OCI-M2 (cell line): ENCODE data around the gene CRELD2.

Experiments
- DNase-seq: peaks from one replicate; lab custom pipeline; 2025; ENCODE audit not compliant: unreplicated experiment; lab: John Stamatoyannopoulos, UW

CRELD2 gene

DNA sequence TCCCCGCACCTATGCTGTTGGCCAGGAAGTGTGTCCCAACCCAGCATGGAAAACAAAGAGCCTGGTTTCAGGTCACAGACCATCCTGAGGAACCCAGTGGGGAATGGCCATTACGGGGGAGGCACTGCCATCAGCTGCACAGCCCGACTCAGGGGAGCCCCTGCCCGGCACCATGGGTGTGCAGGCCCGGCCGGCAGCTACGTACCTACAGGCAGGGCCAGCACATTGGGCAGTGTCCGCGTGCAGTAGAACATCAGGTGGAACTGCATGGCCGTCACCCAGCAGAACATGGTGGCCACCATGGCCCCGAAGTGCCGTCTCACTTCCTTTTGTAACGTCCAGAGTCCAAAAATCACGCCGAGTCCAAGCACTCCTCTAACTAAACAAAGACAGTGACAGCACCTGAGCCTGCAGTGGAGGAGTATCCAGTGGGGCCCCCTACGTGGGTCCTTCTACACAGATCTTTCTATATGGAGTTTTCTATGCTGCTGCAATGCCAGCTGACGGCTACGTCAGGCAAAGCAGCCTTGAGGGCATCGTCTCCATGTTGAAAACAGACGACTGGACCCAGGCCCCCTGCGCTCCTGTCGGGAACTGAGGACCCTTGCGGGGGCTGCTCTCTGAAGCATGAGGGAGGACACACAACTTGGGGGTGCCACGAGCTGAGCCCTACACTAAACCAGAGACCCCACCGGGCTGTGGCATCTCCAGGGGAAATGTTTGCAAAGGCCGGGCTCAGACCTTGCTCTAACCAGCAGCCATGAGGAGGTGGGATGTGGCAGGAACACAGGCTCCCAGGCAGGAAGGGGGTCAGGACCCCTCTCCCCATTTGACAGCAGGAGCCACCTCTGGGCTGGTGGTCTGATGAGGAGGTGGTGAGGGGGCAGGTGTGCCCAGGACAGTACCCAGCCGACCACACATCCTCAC is 7.9 kb upstream of the CRELD2 start:
- DNase-seq = no peak

DNA sequence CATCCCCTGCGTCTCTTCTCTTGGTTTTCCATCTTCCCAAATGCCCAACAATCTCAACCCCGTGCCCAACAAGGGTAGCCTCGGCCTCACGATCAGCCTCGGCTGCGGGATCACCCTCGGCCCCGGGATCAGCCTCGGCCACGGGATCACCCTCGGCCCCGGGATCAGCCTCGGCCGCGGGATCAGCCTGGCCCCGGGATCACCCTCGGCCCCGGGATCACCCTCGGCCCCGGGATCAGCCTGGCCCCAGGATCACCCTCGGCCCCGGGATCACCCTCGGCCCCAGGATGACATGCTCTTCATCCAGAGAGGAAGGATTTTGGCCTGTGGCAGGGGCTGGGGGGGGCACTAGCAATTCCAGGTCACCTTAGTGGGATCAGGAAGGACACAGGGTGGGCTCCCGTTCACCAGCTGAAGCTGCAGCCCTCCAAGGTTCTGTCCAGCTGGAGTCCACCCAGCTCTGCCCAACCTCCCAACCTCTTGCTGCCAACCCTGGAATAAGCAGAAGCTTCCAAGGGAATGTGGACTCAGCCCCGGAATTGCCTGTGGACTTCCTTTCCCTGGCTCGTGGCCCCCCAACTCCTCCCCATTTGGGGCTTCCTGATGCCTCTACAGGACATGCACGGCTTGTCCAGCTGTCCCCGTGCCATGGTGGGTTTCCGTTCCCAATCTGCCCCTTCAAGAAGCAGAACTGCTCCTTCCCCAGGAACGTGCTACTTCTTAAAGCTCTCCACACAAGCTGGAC is 6.4 kb upstream of the CRELD2 start:
- no peak for DNase-seq

DNA sequence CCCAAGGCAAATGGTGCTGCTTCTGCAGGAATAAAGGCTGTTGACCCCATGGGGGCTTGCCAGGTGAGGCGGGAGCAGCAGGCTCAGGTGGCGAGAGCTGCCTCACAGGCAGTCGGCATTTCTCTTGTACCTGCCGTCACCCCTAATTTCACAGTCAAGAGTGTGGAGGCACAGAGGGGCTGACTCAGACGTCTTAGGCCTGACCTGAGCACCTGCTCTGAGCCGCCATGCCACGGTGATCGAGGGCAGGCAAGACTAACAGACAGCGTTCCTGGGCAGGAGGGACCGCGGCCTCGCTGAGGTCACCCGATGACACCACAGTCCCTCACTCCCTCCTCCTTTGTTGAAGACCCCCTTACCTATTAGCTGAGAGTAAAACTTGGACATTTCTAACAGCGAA is 5.4 kb upstream of the CRELD2 start:
- DNase-seq = no peak

DNA sequence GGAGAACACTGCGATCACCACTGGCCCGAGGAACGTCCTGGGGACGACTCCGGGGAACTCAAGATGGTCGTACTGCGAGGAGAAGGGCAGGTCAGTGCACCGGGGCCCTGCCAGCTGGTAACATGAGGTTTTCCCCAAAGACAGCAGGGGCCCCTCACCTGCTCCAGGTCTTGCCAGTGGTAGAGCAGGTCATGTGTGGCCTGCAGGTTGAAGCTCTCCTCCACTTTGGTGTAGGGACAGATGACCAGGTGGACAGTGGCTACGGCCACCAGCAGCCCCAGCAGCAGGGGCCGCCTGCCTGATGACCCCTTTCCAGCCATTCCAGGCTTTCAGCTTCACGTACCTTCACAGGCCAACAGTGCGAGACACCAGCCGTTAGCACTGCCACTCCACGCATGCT is 5.0 kb upstream of the CRELD2 start:
- DNase-seq = no peak

DNA sequence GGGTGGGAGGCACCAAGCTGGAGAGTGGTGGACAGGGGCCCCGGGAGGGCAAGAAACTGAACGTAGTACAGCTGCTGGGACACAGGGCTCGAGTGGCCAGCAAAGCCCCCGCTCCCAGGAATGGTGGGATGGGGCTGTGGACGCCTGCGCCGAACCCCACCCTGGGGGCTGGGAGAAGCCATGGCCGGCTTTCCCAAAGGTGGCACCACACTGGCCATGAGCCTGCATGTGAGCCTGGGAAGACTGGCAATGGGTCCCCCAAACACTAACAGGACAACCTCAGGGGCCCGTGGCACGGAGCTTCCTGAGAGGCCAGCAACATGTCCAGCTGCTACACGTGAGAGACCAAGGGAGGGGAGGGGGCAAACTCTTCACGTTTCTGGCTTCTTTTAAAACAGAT is 4.2 kb upstream of the CRELD2 start:
- DNase-seq = no peak

DNA sequence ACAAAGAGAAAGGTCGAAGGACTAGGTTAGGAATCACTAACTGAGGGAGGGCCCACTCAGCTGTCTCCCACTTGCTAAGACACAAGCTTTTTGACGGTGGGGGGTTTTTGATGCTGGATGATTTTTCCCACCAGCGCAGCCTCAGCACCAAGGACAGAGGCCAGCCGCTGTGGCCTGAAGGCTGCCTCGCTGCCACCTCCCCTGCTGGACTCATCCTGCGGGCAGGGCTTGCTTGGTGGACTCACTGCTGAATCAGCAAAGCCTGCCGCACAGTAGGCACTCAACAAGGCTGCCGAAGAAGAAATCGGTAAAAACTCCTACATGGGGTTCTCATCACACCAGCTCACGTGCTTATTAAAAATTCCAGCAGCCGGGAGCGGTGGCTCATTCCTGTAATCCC is 2.8 kb upstream of the CRELD2 start:
- DNase-seq = no peak

DNA sequence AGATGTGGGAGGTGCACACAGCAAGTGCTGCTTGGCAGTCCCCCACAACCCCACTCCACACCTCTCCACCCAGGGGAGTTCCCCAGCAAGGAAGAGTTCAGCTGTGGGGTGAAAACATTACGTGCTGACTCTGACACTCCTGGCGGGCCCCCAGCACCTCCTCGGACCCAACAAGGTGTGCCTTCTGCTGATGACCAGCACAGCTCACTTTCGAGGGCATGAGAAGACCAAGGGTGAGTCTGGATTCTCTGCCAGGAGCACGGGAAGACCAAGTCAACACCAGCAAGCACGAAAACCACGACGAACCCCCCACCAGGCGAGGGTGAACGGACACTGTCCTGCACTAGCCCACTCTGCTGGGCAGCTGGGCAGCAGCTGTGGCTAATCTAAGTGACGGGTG is 1.6 kb upstream of the CRELD2 start:
- no peak for DNase-seq

DNA sequence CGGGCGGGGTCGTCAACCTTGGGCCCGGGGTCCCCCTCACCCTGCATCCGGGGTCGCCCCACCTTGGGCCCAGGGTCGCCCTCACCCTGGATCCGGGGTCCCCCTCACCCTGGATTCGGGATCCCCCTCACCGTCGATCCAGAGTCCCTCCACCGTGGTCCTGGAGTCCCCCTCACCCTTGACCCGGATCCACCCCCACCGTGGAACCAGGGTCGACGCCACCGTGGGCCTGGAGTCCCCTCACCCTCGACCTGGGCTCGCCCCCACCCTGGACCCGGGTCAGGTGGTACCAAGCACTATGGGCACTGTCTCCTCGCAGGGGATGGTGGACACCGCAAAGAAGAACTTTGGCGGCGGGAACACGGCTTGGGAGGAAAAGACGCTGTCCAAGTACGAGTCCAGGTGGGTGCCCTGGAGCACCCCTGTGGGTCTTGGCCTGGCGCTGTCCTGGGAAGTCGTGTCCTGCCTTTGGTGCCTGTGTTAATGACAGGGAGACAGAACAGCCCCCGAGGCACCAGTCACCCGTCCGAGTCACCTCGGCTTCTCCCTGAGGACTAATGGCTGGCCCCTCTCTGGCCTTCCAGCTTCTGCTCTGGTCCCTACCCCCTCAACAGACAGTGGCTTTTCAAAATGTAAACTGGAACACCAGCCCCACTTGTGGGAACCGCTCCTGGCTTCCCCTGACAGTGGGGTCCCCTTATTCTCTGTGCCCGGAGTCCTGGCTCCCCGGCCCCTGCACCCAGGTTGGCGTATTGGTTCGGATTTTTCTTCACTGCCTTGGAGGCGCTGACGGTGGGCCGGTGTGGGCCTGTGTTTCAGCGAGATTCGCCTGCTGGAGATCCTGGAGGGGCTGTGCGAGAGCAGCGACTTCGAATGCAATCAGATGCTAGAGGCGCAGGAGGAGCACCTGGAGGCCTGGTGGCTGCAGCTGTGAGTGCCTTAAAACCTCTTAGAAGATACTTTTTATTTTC is 762 bp downstream of the CRELD2 start:
- no peak for DNase-seq

DNA sequence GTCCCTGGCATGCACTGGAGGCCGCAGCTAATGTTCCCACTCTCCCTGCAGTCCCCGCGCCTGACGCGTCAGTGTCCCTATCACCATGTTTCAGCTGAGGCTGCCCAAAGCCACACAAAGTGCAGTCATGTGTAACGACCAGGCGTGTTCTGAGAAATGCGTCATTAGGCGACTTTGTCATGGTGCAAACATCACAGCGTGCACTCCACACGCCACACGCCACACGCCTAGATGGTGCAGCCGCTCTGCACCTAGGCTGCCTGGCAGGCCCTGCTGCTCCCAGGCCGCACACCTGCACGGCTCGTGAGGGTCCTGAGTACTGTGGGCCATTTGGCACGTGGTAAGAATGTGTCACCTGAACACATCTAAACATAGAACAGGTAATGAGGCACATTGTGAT is 2.4 kb downstream of the CRELD2 start:
- no peak for DNase-seq

DNA sequence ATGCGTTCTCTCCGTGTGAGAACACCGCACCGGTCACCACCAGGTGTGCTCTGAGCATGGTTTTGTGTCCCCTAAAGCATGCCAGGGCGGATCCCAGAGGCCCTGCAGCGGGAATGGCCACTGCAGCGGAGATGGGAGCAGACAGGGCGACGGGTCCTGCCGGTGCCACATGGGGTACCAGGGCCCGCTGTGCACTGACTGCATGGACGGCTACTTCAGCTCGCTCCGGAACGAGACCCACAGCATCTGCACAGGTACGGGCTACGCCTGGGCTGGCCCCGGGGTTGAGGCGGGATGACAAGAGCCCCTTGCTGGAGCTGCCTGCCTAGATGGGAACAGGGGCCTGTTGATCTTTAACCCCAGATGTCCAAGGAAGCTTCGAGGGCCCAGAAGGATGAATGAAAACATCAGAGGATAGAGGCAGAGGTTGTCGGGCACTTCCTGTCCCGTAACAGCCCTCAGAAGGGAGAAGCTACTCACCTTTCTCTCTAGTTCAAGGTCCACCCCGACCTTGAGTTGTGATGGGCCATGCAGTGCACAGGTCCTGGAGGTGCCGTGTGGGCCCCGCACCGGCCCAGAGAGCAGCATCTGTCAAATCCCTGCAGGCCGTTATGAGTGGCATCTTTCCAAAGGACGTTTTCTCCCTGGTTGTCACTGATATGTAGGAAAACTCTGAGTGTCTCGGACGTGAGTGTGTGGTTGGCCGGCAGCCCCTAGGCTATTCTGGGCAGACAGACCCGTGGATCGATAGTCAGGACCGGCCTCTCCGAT is 3.3 kb downstream of the CRELD2 start:
- DNase-seq = no peak

DNA sequence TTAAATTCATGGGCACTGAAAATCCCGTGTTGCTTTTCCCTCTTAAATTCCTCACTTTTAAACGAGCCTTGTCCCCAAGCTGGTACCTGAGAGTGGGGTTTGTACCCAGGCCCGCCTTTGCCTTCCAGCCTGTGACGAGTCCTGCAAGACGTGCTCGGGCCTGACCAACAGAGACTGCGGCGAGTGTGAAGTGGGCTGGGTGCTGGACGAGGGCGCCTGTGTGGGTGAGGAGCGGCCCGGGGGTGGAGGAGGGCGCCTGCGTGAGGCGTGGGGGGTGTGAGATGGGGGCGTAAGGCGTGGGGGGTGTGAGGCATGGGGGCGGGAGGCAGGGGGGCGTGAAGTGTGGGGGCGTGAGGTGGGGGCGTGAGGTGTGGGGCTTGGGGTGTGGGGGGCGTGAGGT is 4.0 kb downstream of the CRELD2 start:
- DNase-seq = no peak

DNA sequence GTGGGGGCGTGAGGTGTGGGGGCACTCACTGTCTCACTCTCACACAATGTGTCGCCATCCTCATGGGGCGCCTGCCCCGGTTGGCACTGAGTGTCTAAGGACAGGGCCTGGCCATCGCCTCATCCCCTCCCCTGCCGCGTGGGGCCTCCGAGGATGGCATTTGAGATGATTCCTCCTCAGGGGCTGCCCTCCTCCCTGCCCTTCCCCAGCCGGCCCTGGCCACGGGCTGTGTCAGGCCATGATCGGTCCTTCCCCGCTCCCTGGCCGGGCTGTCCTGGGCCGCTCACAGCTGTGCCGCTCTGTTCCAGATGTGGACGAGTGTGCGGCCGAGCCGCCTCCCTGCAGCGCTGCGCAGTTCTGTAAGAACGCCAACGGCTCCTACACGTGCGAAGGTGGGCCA is 4.5 kb downstream of the CRELD2 start:
- no peak for DNase-seq

DNA sequence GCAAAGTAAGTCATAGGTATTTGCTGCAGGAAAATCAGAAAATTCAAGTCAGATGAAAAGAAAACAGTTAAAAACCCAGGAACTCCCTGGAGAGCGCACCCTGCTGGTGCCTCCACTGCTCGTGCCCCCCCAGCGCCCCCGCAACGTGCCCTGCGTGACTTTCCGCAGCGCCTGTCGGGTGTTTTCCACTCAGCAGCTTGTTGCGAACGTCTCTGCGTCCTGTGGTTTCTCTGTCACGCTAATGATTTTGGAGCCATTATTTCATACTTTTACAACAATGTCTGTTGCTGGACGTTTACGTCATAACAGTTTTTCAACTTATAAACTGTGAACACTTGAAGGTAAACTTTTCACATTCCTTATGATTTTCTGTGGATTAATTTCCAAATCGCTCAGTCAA is 5.0 kb downstream of the CRELD2 start:
- DNase-seq = no peak

DNA sequence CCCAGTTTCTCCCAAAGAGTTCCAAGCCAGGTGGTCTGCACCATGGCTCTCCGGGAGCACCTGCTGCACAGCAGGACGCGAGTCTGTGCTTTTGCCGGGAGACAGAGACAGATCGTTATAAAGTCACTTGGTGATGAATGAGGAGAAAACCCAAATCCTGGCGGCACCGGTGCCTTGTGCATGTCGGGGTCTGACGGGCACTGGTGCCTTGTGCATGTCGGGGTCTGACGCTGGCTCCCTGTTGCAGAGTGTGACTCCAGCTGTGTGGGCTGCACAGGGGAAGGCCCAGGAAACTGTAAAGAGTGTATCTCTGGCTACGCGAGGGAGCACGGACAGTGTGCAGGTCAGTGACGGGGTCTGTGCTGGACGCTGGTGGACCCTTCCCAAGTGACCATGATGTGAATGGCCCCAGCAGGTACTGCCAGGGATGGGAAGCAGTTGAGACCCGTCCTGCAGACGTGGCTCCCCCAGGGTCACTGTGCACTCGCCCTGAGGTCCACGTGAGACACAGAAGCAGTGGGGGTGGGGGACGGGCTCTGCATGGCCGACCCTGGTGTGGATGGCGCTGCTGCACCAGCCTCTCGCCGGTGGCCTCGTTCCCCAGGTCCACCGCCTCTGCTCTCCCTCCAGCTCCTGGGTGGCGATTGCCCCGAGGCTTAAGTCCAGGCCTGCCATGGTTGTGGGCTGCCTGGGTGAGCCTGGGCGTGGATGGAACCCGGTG is 5.8 kb downstream of the CRELD2 start:
- no peak for DNase-seq

DNA sequence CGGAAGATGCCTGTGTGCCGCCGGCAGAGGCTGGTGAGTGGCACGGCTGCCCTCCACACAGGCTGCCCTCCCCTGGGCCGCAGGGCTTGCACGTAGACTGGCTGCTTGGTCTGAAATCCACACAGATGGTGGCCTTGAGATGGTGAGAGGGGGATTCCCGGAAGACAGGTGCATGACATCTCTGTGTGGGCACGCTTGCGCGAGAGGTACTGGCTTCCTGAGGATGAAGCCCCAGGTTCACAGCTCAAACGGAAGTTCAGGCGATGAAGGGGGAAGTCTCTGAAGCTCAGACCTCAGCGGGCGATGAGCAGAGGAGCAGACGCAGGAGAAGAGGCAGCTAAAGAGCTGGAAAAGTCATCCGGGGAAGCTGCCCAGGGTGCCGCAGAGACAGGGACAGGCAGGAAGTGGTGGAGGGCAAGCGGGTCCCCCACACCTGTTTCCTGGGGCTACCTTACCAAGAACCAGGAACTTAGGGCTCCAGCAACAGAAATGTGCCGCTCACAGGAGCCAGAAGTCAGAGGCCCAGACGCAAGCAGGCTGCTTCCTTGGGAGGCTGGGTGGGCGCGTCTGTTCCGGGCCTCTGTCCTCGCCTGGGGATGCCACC is 7.2 kb downstream of the CRELD2 start:
- no peak for DNase-seq

DNA sequence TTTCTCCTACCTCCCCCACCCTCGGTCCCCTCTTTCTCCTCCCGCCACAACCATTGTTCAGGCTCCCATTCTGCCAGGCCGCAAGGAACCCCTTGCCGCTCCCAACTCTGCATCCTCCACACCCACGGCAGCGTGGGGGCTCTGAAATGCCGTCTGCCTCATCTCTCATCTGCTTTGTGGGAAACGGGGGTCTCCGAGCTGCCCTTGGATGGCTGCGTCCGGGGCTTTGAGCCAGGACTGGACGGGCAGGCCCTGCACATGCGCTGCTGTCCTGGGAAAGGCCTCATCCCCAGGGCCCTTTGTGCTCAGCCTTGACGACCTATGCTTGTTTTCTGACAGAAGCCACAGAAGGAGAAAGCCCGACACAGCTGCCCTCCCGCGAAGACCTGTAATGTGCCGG is 8.5 kb downstream of the CRELD2 start:
- DNase-seq = no peak

DNA sequence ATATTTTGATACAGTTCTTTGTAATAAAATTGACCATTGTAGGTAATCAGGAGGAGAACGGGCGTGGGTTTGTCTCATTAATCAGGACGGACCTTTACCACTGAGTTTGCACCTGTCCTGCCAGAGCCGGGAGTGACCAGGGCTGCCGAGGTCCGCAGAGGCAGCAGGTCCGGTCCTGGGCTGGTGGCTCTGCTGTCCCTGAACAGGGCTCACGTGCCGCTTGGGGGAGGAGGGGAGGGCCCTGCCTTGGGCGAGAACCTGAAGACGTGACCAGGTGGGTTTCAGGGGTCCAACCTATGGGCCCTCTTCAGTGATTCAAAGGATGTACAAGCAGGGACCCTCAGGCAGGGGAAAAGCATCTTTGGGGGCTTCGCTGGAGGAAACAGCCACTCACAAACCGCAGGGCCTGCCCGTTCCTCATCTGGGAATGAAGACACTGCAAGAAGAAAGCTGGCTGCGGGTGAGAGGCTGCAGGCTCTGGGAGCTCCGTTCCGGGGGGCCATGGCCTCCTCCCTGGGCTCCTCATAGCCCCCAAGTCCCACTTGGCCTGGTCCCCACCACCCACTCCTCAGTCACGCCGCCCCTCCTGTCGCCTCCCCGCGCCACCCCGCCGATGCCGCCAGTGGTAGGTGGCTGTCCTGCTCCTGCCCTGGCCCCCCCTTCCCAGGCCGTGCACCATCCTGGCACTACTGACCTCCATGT is 9.2 kb downstream of the CRELD2 start:
- no peak for DNase-seq

DNA sequence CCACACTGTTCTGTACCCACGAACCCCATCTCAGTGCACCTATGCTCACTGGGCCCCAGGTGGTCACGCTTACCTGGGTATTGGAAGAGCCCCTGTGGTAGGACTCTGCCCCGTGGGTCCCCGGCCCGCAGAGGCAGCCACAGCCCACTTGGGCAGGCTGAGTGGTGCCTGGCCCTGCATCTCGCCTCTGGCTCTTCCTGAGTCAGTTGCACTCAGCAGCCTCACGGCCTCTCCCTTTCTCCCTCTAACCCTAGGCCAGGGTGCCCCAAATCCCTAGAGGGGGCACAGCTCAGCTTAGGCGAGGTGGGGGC is 9.7 kb downstream of the CRELD2 start:
- no peak for DNase-seq
